Measurements from ENCODE around the gene TM9SF1.
"Not testable (repeated sequence)": the region's sequence is repeated elsewhere in the genome, so short reads cannot be mapped to it uniquely, and the experiment has no call there.

Gene TM9SF1

DNA sequence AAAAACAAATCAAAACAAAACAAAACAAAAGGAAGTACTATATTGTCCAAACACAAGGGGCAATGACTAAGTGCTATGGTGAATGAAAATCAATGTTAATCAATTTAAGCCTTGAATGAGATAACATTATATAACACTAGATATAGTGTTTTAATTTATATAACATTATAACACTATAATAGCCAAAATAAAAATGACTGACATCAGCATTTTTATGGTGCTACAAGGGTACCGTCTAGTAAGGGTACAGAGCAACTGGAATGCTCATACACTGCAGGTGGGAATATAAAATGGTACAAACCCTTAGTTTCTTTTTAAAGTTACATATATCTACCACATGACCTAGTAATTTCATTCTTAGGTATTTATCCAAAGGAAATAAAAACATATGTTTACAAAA lies 31.2 kb upstream of the TM9SF1 start:
- no peak for DNase-seq
- no peak overlapping the region for H3K4me2 ChIP-seq (ENCODE audit: insufficient read depth, low read length)
- no peak overlapping the region for H3K4me3 ChIP-seq (ENCODE audit: low read depth in 1 of 2, low read length in 2 of 2)
- no peak overlapping the region for H3K27ac ChIP-seq (ENCODE audit: low read length)
- TF ChIP-seq, protein P1, sequence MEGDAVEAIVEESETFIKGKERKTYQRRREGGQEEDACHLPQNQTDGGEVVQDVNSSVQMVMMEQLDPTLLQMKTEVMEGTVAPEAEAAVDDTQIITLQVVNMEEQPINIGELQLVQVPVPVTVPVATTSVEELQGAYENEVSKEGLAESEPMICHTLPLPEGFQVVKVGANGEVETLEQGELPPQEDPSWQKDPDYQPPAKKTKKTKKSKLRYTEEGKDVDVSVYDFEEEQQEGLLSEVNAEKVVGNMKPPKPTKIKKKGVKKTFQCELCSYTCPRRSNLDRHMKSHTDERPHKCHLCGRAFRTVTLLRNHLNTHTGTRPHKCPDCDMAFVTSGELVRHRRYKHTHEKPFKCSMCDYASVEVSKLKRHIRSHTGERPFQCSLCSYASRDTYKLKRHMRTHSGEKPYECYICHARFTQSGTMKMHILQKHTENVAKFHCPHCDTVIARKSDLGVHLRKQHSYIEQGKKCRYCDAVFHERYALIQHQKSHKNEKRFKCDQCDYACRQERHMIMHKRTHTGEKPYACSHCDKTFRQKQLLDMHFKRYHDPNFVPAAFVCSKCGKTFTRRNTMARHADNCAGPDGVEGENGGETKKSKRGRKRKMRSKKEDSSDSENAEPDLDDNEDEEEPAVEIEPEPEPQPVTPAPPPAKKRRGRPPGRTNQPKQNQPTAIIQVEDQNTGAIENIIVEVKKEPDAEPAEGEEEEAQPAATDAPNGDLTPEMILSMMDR (IDR thresholded peaks at IDR 0.05; ENCODE audit: borderline replicate concordance, extremely low read depth, low read length, poor library complexity, severe bottlenecking), result no peak
- TF ChIP-seq EZH2 (IDR thresholded peaks at IDR 0.05; ENCODE audit: borderline replicate concordance, low read depth, low read length, severe bottlenecking), result no peak
- peaks cover 4% of the 10 kb centered on the region; the same call in 1 of the 2 replicates for H4K20me1 ChIP-seq (ENCODE audit: insufficient read depth, low read length)
- H3K9ac ChIP-seq (ENCODE audit: low read depth, low read length), result no peak overlapping the region
- peaks cover 16% of the 10 kb centered on the region for H3K4me1 ChIP-seq (ENCODE audit: insufficient read depth, low read length)
- H3K79me2 ChIP-seq (ENCODE audit: insufficient read depth, low read length), result peaks cover 81% of the 10 kb centered on the region
- H3K9me3 ChIP-seq (ENCODE audit: insufficient read depth, low read length, severe bottlenecking), result no peaks in the 10 kb centered on the region
- ATAC-seq (ENCODE audit: insufficient read depth, low read depth), result no peak
- H3K27me3 ChIP-seq (ENCODE audit: insufficient read depth, low read length, poor library complexity), result no peaks in the 10 kb centered on the region
- peaks cover 12% of the 10 kb centered on the region for H3K36me3 ChIP-seq (ENCODE audit: insufficient read depth, low read length)
- H2AFZ ChIP-seq (ENCODE audit: low read depth, low read length), result no peak overlapping the region

DNA sequence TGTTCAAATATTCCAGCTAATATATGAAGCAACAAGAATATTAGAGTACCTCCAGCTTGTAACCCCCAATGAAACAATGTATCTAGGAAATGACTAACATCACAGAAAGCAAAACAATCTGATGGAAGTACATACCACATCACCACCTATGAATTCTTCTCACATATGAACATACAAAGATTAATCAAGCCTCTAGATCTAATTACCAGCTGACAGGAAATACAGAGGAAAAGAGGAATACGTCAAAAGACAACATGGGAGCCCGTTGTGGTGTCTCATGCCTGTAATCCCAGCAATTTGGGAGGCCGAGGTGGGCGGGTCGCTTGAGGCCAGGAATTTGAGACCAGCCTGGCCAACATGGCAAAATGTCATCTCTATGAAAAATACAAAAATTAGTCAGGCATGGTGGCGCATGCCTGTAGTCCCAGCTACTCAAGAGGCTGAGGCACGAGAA lies 29.4 kb upstream of the TM9SF1 start:
- H2AFZ ChIP-seq (ENCODE audit: low read depth, low read length), result no peak overlapping the region
- peaks cover 3% of the 10 kb centered on the region; the same call in 1 of the 2 replicates for H3K4me1 ChIP-seq (ENCODE audit: insufficient read depth, low read length)
- DNase-seq, result no peak
- no peak for ATAC-seq (ENCODE audit: insufficient read depth, low read depth)
- H3K27me3 ChIP-seq (ENCODE audit: insufficient read depth, low read length, poor library complexity), result no peaks in the 10 kb centered on the region
- no peak overlapping the region for H3K9ac ChIP-seq (ENCODE audit: low read depth, low read length)
- H3K4me3 ChIP-seq (ENCODE audit: low read depth in 1 of 2, low read length in 2 of 2), result no peak overlapping the region
- H3K27ac ChIP-seq (ENCODE audit: low read length), result no peak overlapping the region
- H3K36me3 ChIP-seq (ENCODE audit: insufficient read depth, low read length), result peaks cover 11% of the 10 kb centered on the region
- H3K79me2 ChIP-seq (ENCODE audit: insufficient read depth, low read length), result peaks cover 81% of the 10 kb centered on the region
- H3K9me3 ChIP-seq (ENCODE audit: insufficient read depth, low read length, severe bottlenecking), result no peaks in the 10 kb centered on the region
- no peak overlapping the region for H3K4me2 ChIP-seq (ENCODE audit: insufficient read depth, low read length)
- TF ChIP-seq, protein P1 (IDR thresholded peaks at IDR 0.05; ENCODE audit: borderline replicate concordance, extremely low read depth, low read length, poor library complexity, severe bottlenecking), result no peak
- no peak for TF ChIP-seq EZH2 (IDR thresholded peaks at IDR 0.05; ENCODE audit: borderline replicate concordance, low read depth, low read length, severe bottlenecking)
- peaks cover 2% of the 10 kb centered on the region; the same call in 1 of the 2 replicates for H4K20me1 ChIP-seq (ENCODE audit: insufficient read depth, low read length)

DNA sequence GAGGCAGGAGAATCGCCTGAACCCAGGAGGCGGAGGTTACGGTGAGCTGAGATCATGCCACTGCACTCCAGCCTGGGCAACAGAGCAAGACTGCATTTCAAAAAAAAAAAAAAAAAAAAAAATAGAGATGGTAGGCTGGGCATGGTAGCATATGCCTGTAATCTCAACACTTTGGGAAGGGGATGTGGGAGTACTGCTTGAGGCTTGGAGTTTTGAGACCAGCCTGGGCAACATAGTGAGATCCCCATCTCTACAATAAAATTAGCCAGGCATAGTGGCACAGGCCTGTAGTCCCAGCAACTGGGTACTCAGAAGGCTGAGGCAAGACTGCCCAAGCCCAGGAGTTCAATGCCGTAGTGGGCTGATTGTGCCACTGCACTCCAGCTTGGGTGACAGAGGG lies 27.7 kb upstream of the TM9SF1 start:
- H3K27ac ChIP-seq (ENCODE audit: low read length); H3K36me3 ChIP-seq (ENCODE audit: insufficient read depth, low read length); H3K9ac ChIP-seq (ENCODE audit: low read depth, low read length); DNase-seq; ATAC-seq (ENCODE audit: insufficient read depth, low read depth); H3K4me1 ChIP-seq (ENCODE audit: insufficient read depth, low read length); H2AFZ ChIP-seq (ENCODE audit: low read depth, low read length); H3K4me2 ChIP-seq (ENCODE audit: insufficient read depth, low read length); H4K20me1 ChIP-seq (ENCODE audit: insufficient read depth, low read length); H3K9me3 ChIP-seq (ENCODE audit: insufficient read depth, low read length, severe bottlenecking); H3K27me3 ChIP-seq (ENCODE audit: insufficient read depth, low read length, poor library complexity); H3K4me3 ChIP-seq (ENCODE audit: low read depth in 1 of 2, low read length in 2 of 2): not testable (repeated sequence)
- H3K79me2 ChIP-seq (ENCODE audit: insufficient read depth, low read length), result peaks cover 75% of the 10 kb centered on the region

DNA sequence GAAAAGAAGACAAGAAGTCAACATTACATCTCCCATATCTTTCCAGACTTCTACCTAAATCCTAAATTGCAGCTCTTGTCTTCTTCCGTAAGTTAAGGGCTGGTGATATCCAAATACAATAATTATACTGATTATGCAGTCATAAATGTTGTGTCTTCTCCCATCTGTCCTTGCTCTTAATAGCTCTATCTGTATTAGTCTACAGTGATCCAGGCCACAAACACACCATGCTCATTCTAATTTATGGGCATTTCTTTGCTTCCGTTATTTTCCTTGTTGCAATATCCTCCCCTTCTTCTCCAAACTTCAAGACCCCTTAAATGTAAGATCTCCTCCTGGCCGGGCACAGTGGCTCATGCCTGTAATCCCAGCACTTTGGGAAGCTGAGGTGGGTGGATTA lies 24.3 kb upstream of the TM9SF1 start:
- no peak for DNase-seq
- Histone ChIP-seq H3K27me3 (ENCODE audit: insufficient read depth, low read length, poor library complexity) (no peaks in the 10 kb centered on the region), H3K27ac (ENCODE audit: low read length) (no peak overlapping the region), H3K79me2 (ENCODE audit: insufficient read depth, low read length) (peaks cover 55% of the 10 kb centered on the region), H3K4me1 (ENCODE audit: insufficient read depth, low read length) (peaks cover 22% of the 10 kb centered on the region), H3K9ac (ENCODE audit: low read depth, low read length) (no peak overlapping the region), H3K4me2 (ENCODE audit: insufficient read depth, low read length) (no peak overlapping the region), H4K20me1 (ENCODE audit: insufficient read depth, low read length) (peaks cover 2% of the 10 kb centered on the region; the same call in 1 of the 2 replicates), H3K9me3 (ENCODE audit: insufficient read depth, low read length, severe bottlenecking) (no peaks in the 10 kb centered on the region), H2AFZ (ENCODE audit: low read depth, low read length) (no peak overlapping the region), H3K4me3 (ENCODE audit: low read depth in 1 of 2, low read length in 2 of 2) (no peak overlapping the region), H3K36me3 (ENCODE audit: insufficient read depth, low read length) (peaks cover 11% of the 10 kb centered on the region)
- no peak for ATAC-seq (ENCODE audit: insufficient read depth, low read depth)
- TF ChIP-seq, protein P1 (IDR thresholded peaks at IDR 0.05; ENCODE audit: borderline replicate concordance, extremely low read depth, low read length, poor library complexity, severe bottlenecking), result no peak
